Caco-2 (cell line): Measurements from ENCODE around the gene KISS1. TPM values are rescaled to one million over a fixed set of nuclear protein-coding genes. Genes with fewer than 3 reads are reported as not detected.

Source experiments
- BruUV-seq: library from RNA; stranded (reverse); fragments of 400-500 nt; replicated peaks from 2 replicates; lab custom pipeline; 2021; lab: Mats Ljungman, UMichigan
- CTCF ChIA-PET: fragments of 300-600 bp; sonication (Branson Sonifier 250); formaldehyde crosslinking; loops from one replicate; lab custom pipeline; 2022; ENCODE audit warnings: antibody characterized with exemption; lab: Charles Lee
- POLR2A ChIA-PET: fragments of 300-600 bp; sonication (Branson Sonifier 250); formaldehyde crosslinking; loops from one replicate; lab custom pipeline; 2022; ENCODE audit warnings: antibody characterized with exemption; lab: Charles Lee
- DNase-seq, 2 experiments: peaks; one replicate each; pipeline versions ENCODE4 v3.0.0 to v3.0.0-alpha.2; 2020 to 2022
- H3K27me3 ChIP-seq: replicated peaks from 2 replicates; pipeline ENCODE4 v1.6.0; 2011; ENCODE audit warnings: low read length; ENCODE audit not compliant: control insufficient read depth, insufficient read depth
- H3K36me3 ChIP-seq: 2 replicates; pipeline ENCODE4 v1.5.1; 2011; ENCODE audit warnings: low read length; ENCODE audit not compliant: control insufficient read depth, insufficient read depth
- H3K4me1 ChIP-seq: fragments of 250-450 bp; sonication (Bioruptor Pico); 2 replicates; pipeline ENCODE4 v1.5.1; 2020; ENCODE audit warnings: mild to moderate bottlenecking
- H3K4me3 ChIP-seq: 2 replicates; pipeline ENCODE4 v1.5.1; 2011; ENCODE audit warnings: low read depth, mild to moderate bottlenecking, control low read depth, low read length
- H3K9me3 ChIP-seq: fragments of 250-450 bp; sonication (Bioruptor Pico); 2 replicates; pipeline ENCODE4 v1.5.1; 2020; ENCODE audit warnings: mild to moderate bottlenecking, moderate library complexity
- H3K27ac Mint-ChIP-seq: one replicate; pipeline ENCODE4 v1.8.0; 2022; ENCODE audit warnings: mixed read lengths; ENCODE audit not compliant: unreplicated experiment
- H3K27me3 Mint-ChIP-seq: one replicate; pipeline ENCODE4 v1.8.0; 2022; ENCODE audit warnings: mixed read lengths; ENCODE audit not compliant: insufficient read depth, unreplicated experiment
- H3K36me3 Mint-ChIP-seq: one replicate; pipeline ENCODE4 v1.8.0; 2022; ENCODE audit warnings: mild to moderate bottlenecking, mixed read lengths; ENCODE audit not compliant: insufficient read depth, unreplicated experiment
- H3K4me1 Mint-ChIP-seq: one replicate; pipeline ENCODE4 v1.8.0; 2022; ENCODE audit warnings: low read depth, mixed read lengths; ENCODE audit not compliant: unreplicated experiment
- H3K4me3 Mint-ChIP-seq: one replicate; pipeline ENCODE4 v1.8.0; 2022; ENCODE audit warnings: mild to moderate bottlenecking, moderate library complexity, mixed read lengths; ENCODE audit not compliant: unreplicated experiment
- H3K9me3 Mint-ChIP-seq: one replicate; pipeline ENCODE4 v1.8.0; 2022; ENCODE audit warnings: mixed read lengths; ENCODE audit not compliant: unreplicated experiment
- CTCF ChIP-seq, 2 experiments: fragments of 200-600 bp in 1 of 2; IDR thresholded peaks; 1 replicate in 1 of 2; 2 replicates in 1 of 2; pipeline versions ENCODE4 v1.5.1 to v1.8.0; 2011 to 2022; ENCODE audit warnings: antibody characterized with exemption in 1 of 2, control low read depth in 1 of 2, inconsistent platforms in 1 of 2, low read depth in 1 of 2, low read length in 1 of 2, mild to moderate bottlenecking in 1 of 2, moderate library complexity in 1 of 2; ENCODE audit not compliant: insufficient read depth in 1 of 2, severe bottlenecking in 1 of 2, unreplicated experiment in 1 of 2
- intact Hi-C: fragments of 100-400 bp; cut with micrococcal nuclease; formaldehyde crosslinking; loops from one replicate; pipeline ENCODE4 v1.10.0; 2022; ENCODE audit not compliant: unreplicated experiment
- total RNA-seq: library from RNA; stranded (reverse); gene quantifications from 2 replicates; pipeline ENCODE4 v1.2.3, GENCODE V29; 2022

KISS1 gene
- total RNA-seq, 1 experiment from 2014 or later, result 3.3 TPM

DNA sequence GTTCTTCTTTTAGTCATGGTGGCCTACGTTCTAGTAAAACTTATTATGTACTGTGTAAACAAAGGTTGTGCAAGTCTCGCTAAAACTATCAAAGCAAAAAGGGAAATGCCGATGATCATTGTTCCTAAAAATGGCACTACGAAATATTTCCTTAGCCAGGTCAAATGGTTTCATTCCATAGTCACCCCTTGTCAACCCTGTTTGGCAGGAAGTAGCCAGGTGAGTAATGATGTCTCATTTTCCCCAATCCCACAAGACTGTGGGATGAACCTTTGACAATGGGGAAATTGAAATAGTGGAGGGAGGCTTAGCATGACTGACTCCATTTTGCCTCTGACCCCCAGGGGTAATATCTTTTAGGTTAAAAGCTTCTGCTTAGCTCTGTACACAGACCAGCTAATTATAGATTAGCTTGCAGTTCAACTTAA, 24.5 kb downstream of the KISS1 start:
- Histone ChIP-seq H3K4me3 (no peak overlapping the region), H3K27me3 (no peaks in the 10 kb centered on the region; the same call in 1 of the 2 replicates), H3K4me1 (peaks cover 11% of the 10 kb centered on the region), H3K9me3 (peaks cover 11% of the 10 kb centered on the region; the same call in 1 of the 2 replicates), H3K36me3 (no peaks in the 10 kb centered on the region)
- H3K4me3 Mint-ChIP-seq, result no peak overlapping the region
- H3K27me3 Mint-ChIP-seq, result no peaks in the 10 kb centered on the region
- no peak overlapping the region for H3K27ac Mint-ChIP-seq
- CTCF ChIA-PET, result interaction anchor here (0.7 to 1.6 kb wide), 3 partner anchors 27 to 344 kb away, joined by 3 to 6 read pairs (median 6); partner anchors contain the start of genes GOLT1A and MDM4
- no peaks in the 10 kb centered on the region for H3K36me3 Mint-ChIP-seq
- H3K9me3 Mint-ChIP-seq, result peaks cover 12% of the 10 kb centered on the region
- BruUV-seq, result no TSS peak
- peak in 1 of 2 experiments; percentile 47 for DNase-seq
- TF ChIP-seq CTCF (IDR thresholded peaks at IDR 0.05; ENCODE audit: insufficient read depth in 1 of 2, low read depth in 1 of 2, low read length in 1 of 2, severe bottlenecking in 1 of 2, unreplicated experiment in 1 of 2), result no peak
- intact Hi-C loops, result no loop called here
- H3K4me1 Mint-ChIP-seq, result peaks cover 9% of the 10 kb centered on the region
- POLR2A ChIA-PET, result interaction anchor here (0.6 kb wide), 1 partner anchor 226 kb away, joined by 3 read pairs; no protein-coding TSS in a partner anchor

DNA sequence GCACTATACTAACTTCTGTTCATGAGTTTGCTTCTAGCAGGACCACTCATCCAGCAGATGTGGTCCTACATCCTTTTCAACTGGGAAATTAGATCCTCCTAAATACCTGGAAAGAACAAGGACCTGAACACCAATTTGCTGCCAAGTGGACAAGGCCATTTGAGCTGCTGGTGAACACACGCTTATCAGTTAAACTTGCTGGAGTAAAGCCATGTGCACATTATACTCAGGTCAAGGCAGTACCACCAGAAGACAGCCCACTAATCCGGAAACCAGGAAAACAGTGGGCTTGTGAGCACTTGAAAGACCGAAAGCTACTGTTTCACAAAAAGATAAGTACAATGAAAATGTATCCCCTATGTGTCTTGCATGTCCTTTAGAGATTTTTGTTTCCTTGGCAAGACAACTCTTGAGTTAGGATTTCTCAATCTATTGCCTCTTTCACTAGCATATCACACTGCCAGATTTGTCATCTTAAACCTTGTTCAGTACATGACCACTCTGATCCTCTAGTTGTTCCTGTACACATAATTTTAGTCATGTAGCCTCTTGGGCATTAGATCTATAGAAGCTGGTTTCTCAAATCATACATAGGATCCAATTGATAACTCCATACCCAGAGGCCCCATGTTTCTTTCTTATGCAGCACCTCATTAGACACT, 25.7 kb downstream of the KISS1 start:
- Histone ChIP-seq H3K9me3 (peaks cover 11% of the 10 kb centered on the region; the same call in 1 of the 2 replicates), H3K36me3 (no peaks in the 10 kb centered on the region), H3K27me3 (no peaks in the 10 kb centered on the region; the same call in 1 of the 2 replicates), H3K4me3 (no peak overlapping the region), H3K4me1 (peaks cover 11% of the 10 kb centered on the region)
- no TSS peak for BruUV-seq
- ChIA-PET CTCF (no interaction called here), POLR2A (no interaction called here)
- Mint-ChIP-seq H3K27me3 (no peaks in the 10 kb centered on the region), H3K4me3 (no peak overlapping the region), H3K4me1 (peaks cover 9% of the 10 kb centered on the region), H3K9me3 (peaks cover 12% of the 10 kb centered on the region), H3K27ac (no peak overlapping the region), H3K36me3 (no peaks in the 10 kb centered on the region)
- intact Hi-C loops, result no loop called here
- DNase-seq, result no peak
- TF ChIP-seq CTCF (IDR thresholded peaks at IDR 0.05; ENCODE audit: insufficient read depth in 1 of 2, low read depth in 1 of 2, low read length in 1 of 2, severe bottlenecking in 1 of 2, unreplicated experiment in 1 of 2), result no peak

- Mint-ChIP-seq H3K36me3 (no peaks in the 10 kb centered on the region), H3K4me1 (peaks cover 9% of the 10 kb centered on the region), H3K27ac (no peak overlapping the region), H3K4me3 (no peak overlapping the region), H3K9me3 (peaks cover 12% of the 10 kb centered on the region), H3K27me3 (no peaks in the 10 kb centered on the region)
- no peak for DNase-seq
- no peaks in the 10 kb centered on the region for H3K36me3 ChIP-seq
- BruUV-seq, result no TSS peak
- ChIA-PET CTCF (no interaction called here), POLR2A (no interaction called here)
- TF ChIP-seq CTCF (IDR thresholded peaks at IDR 0.05; ENCODE audit: insufficient read depth in 1 of 2, low read depth in 1 of 2, low read length in 1 of 2, severe bottlenecking in 1 of 2, unreplicated experiment in 1 of 2), result no peak
- H3K4me1 ChIP-seq, result peaks cover 11% of the 10 kb centered on the region
- peaks cover 11% of the 10 kb centered on the region; the same call in 1 of the 2 replicates for H3K9me3 ChIP-seq
- H3K27me3 ChIP-seq, result no peaks in the 10 kb centered on the region
- intact Hi-C loops, result no loop called here
- no peak overlapping the region for H3K4me3 ChIP-seq
These were observed 26.4 kb downstream of the KISS1 start for GRCh38 chr1:204169858-204170257.
